Measurements from ENCODE around the gene GSTT2.
"Not testable (repeated sequence)": the region's sequence is repeated elsewhere in the genome, so short reads cannot be mapped to it uniquely, and the experiment has no call there.

The GSTT2 gene

DNA sequence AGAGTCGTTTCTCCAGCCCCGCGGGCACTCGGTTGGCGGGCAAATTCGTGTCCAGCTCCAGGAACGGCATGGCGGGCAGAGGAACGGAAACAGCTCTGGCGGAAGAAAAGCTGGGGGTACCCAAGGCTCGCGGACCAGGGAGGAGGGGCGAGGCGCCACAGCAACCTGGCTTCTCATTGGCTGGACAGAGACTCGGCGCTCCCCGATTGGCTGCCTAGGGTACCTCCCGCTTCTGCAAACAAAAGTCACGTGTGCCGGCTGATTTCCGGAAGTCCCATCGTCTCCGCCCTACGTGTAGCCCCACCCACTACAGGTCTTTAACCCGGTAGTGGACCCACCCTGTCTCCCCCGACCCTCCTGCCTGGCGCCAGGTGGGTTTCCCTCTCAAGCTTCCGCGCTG is 5.6 kb upstream of the GSTT2 start, which contains the start of gene DDT:
Gene DDT (minus strand): TSS at position 97 of the 400 bp plus-strand sequence. CDS start 27 bp downstream, at position 70.
- DNase-seq (ENCODE audit: low read depth, low spot score), result not testable (repeated sequence)

DNA sequence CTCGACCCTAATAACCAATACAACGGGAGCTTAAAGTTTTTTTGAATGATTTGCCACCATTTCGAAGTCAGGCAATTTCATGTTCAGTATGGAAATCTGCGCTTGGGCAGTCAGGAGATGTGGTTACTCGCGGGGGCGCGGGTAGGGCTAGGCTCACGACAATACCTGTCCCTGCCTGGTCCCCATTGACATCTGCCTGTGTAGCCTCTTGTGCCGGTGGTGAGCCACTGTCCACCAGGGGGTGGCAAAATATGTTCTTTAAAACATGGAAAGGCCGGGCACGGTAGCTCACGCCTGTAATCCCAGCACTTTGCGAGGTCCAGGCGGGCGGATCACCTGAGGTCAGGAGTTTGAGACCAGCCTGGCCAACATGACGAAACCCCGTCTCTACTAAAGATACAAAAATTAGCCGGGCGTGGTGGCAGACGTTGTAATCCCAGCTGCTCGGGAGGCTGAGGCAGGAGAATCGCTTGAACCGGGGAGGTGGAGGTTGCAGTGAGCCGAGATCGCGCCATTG is 5.0 kb upstream of the GSTT2 start:
- DNase-seq (ENCODE audit: low read depth, low spot score), result not testable (repeated sequence)

DNA sequence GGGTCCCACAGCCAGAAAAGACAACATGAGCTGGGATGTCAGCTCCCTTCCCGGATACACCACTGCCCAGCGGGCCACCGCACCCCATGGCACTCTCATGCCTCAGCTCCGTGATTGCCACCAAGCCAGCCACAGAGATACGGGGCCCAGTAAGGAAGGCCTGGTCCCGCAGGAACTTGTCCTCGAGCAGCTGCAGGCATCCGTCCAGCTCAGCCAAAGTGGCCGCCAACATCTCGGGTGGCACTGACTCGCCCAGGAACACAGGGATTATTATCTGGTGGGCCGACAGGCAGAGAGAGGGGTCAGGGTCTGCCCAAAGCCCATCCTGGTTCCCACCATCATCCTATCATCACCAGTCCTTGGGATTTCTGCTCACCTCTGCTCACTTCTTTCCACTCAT is 2.6 kb upstream of the GSTT2 start:
- not testable (repeated sequence) for DNase-seq (ENCODE audit: low read depth, low spot score)

DNA sequence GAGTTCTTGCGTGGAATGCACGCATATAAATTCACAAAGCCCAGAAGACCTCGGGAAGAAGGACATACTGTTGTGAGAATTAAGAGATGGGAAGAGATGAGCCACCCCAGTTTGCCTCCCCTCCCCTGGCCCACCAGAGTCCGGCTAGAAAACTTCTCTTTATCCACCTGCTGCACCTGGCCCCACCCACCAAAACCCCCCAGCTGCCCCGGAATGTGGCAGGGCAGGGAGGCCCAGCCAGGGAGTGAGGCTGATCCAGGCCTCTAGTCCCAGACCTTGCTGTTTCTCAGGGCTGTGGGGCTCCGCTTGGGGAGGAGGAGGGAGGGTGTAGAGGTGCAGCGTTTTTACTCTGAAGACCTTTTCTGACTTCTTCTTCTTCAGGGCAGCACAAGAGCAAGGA is 633 bp downstream of the GSTT2 start:
- not testable (repeated sequence) for DNase-seq (ENCODE audit: low read depth, low spot score)

DNA sequence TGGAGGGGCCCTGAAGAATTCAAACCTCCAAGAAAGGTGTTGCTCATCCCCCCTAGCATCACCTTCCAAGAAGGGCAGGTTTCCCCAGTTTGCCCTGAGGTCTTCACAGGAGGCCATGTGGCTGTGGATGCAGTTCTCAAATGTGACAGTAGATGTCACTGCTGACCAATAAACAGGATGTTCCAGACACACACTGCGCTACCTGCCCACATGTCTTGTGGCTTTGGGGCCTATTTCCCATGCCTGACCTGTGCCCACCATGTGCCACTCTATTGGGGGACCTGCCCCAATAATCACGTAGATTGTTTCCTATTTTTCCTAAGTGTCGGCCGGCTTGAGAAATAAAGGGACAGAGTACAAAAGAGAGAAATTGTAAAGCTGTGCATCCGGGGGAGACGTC is 4.5 kb downstream of the GSTT2 start:
- DNase-seq (ENCODE audit: low read depth, low spot score), result no peak

DNA sequence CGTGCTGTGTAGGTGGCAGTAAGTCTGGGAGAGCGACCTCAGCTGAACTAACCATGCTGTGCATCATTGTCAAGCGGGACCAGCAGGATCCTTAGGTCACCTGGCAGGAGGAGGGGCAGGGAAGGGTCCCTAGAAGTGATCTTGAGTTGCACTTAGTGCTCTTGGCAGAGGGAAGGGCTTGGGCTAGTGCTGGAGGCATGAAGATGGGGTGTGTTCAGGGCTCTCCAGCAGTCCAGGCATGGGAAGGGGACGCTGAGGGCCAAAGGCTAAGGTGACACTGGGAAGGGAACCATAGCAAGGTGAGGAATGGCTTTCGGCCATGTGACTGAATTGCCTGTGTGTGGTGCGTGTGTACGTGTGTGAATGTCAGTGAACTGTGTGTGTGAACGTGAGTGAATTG is 6.2 kb downstream of the GSTT2 start:
- DNase-seq (ENCODE audit: low read depth, low spot score), result not testable (repeated sequence)

DNA sequence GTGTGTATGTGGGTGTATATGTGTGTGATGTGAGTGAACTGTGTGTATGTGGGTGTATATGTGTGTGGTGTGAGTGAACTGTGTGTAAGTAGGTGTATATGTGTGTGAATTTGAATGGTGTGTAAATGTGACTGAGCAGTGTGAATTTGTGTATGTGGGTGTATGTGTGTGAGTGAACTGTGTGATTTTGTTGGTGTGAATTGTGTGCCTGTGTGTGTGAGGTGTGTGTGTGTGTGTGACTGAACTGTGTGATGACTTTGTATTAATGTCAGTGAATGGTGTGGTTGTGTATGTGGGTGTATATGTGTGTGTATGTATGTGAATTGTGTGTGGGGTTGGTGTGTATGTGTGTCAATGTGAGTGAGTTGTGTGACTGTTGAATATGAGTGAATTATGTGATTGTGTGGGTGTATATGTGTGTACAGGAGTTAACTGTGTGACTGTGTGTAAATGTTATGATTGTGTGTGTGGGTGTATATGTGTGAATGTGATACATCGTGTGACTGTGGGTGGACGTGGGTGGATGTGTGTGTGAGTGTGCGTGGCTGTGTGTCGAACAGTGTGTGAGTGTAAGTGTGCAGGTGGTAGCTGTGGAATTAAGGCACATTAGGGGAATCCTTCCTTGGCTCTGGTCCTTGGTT is 6.7 kb downstream of the GSTT2 start:
- not testable (repeated sequence) for DNase-seq (ENCODE audit: low read depth, low spot score)

DNA sequence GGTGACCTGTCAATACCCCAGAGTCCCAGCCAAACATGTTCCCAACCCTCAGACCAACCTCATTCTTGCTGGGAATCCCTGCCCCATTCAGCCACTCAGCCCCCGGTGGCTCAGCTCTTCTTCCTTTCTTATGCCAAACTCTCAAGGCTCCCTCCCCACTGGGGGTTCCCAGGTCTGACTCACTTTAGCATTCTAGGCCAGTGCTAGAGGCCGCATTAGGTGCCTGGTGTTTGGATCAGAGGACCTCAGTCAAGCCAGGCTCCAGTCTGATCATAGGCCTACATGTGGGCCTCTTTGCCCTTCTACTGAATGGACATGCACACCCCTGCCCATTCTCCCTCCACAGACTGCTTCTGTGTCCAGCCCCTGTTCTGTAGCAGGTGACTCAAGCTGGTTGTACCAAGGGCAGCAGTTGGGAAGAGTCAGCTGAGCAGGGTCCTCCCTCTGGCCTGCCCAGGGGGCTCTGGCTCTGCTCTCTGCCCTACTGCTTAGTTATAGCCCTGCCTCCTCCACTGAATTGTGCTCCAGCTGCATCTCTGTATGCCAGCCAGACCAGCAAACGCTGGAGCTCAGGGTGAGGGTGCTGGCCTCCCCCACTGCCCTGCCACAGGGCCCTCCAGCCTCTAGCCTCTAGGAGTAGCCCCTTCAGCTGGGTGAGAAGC is 9.8 kb downstream of the GSTT2 start:
- DNase-seq (ENCODE audit: low read depth, low spot score), result not testable (repeated sequence)

DNA sequence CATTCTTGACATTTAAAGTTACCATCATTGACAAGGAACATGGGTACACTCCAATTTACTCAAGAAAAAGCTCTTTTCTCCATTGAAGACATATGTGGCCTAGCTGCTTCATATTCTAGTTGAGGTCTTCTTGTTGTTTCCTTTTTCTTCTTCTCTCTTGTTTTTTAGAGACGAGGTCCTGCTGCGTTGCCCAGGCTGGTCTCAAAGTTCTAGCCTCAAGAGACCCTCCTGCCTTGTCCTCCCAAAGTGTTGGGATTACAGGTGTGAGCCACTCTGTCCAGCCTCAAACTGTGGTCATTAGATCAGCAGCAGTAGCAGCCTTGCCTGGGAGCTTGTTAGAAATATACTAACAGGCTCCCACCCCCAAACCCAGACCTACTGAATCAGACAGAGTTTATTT is 13.1 kb downstream of the GSTT2 start:
- DNase-seq (ENCODE audit: low read depth, low spot score), result not testable (repeated sequence)

DNA sequence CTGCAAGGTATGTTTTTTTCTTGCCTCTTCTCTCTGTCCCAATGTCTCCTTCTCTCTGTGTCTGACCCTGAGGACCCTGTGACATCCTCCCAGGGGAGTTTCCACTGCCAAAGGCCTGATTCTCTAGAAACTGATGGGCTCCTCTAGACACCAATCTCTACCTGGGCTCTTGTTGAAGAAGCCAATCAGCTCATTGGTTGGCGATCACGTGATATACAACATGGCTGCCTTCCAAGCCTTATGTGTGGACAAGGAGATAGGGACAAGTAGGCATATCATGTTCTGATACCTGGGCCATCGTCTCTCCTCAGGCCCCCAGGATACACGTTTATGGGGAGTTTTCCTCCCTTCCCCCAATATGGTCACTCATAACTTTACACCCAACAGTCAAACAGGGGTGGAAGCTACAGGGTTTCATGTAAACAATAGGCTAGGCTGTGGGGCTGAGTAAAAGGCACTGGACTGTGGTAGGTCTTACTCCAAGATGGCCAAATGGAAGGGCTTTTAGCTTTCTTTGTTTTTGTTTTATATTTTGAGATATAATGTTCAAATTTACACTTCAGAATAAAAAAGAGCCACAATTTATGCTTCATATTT is 13.7 kb downstream of the GSTT2 start:
- not testable (repeated sequence) for DNase-seq (ENCODE audit: low read depth, low spot score)

DNA sequence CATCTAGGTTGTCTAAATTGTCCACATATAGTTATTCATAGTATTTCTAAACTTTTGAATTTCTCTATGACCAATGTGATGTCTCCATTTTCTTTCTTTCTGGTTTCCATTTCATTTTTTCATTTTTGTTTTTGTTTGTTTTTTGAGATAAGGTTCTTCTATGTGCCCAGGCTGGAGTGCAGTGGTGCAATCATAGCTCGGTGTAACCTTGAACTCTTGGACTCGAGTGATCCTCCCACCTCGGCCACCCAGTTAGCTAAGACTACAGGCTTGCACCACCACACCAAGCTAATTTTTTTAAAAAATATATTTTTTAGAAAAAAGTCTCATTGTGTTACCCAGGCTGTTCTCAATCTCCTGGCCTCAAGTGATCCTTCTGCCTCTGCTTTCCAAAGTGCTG is 17.2 kb downstream of the GSTT2 start:
- DNase-seq (ENCODE audit: low read depth, low spot score), result no peak

DNA sequence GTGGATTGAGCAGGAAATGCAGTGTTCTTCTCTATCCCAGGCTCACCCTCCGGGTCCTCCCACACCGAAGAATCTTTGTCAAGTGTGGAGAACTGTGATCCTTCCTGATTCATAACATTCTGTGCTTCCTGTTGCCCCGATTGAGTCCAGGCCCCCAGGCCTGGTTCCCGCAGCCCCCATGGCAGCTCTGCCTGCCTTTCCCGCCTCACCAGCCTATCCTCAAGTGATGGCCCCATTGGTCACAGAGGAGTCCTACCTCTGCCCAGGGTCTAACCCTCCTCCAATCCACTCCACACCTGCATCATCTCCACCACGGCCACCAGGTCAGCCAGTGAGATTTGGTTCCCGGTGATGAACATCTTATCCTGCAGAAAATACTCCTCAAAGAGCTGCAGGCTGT is 19.8 kb downstream of the GSTT2 start:
- not testable (repeated sequence) for DNase-seq (ENCODE audit: low read depth, low spot score)

DNA sequence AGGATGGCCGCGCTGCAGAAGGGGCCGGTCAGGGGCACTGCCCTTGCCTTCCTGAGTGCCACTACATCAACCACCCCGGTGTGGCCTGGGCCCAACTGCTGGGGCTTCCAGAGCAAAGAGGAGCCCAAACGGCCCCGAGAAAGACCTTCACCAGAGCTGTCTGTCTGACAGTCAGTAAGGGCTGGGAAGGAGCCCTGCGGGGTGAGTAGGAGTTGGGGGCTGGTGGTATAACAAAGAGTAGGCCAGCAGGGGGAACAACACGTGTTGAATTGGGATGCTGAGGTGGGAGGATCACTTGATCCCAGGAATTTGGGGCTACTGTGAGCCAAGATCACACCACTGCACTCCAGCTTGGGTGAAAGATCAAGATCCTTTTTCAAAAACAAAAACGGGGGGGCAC is 21.4 kb downstream of the GSTT2 start:
- DNase-seq (ENCODE audit: low read depth, low spot score), result no peak

DNA sequence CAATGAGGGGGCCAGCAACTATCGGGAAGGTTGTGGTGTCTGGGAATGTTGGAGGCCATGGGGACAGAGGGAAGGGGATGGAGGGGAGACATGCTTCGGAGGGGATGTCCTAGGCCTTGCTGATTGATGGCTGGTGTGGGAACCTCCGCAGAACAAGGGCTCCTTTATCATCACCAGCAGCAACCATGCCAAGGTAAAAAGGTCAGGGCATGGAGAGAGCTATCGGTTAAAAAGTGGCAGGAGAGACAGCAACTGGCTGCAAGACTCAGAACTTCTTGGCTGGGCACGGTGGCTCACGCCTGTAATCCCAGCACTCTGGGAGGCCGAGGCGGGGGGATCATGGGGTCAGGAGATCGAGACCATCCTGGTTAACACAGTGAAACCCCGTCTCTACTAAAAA is 22.3 kb downstream of the GSTT2 start:
- no peak for DNase-seq (ENCODE audit: low read depth, low spot score)

DNA sequence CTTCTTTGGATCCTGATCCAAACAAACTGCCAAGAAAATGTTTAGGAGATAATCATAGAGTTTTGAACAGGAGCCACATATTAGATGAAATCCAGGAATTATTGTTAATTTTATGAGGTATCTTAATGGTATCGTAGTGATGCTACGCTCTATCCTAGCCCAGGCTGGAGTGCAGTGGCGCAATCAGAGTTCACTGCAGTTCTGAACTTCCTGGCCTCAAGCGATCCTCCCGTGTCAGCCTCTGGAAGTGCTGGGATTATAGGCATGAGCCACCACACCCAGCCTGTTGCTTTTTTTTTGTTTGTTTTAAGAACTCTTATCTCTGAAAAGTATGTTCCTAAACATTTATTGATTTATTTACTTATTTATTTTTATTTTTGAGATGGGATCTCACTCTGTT is 22.9 kb downstream of the GSTT2 start:
- no peak for DNase-seq (ENCODE audit: low read depth, low spot score)

DNA sequence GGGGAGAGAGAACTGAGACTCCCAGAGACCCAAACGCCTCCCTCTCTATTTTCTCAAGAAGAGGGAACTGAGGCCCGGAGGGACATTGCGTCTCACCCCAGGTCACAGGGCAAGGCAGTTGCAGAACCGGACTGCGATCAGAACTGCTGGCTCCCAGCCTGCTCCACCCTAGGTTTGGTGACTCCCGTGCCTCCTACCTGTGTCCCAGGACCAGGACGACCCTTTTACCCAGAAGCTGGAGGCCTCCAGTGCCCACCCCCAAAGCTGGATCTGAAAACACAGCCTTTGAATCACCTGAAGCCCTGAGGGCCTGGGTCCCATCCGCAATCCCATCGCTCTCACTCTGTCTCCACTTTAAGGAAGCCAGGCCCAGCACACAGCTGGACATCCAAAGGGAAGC is 24.0 kb downstream of the GSTT2 start:
- DNase-seq (ENCODE audit: low read depth, low spot score), result no peak

DNA sequence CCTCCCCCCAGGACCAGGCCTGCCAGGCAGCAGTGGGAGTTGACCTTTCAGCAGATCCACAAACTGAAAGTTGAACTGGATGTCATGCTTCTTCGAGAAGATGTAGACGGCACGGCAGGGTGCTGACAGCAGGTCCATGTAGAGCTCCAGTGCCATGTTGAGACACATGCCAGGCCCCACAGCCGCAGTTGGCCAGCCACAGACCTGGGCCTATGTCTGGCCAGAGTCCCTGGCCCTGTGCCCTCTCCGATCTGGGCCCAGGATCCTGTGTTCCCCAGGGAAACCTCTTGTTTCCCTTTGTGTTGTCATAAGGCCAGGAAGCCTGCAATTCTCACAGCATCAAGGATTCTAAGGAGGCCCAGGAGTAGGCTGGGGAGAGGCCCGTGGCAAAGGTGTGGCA is 25.3 kb downstream of the GSTT2 start, which contains the start of gene GSTT4:
Gene GSTT4 (minus strand): TSS at position 253 of the 400 bp plus-strand sequence. CDS start 97 bp downstream, at position 156.
- no peak for DNase-seq (ENCODE audit: low read depth, low spot score)

DNA sequence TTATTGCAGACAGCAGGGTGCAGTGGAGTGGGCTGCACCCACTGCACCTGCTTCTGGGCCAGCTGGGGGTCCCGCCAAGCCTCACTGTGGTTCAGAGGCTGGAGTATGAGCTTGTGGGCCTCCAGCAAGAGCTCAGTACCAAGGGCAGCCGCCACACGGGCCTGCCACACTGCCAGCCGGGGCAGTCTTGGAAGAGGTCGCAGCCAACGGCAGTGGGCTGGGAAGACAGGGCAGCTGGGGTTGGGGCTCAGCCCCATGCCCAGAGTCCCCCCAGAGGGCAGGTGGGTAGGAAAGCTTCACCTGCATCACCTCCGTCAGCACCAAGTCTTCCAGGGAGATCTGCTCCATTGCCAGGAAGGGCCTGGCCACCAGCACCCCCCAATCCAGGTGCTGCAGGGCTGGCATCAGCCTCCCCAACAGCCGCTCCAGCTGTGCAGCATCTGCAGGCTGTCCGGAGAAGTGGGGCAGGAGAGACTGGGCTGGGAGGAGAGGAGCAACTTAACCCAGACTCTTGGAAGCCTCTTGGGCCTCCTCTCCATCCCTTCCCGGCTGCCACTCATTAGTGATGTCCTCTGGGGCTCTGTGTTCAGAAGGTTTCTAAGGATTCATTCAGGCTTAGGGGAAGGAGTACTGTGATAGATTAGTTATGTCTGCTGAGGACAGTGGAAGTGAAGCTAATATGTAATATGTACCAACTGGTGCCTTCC is 26.4 kb downstream of the GSTT2 start:
- DNase-seq (ENCODE audit: low read depth, low spot score), result no peak

DNA sequence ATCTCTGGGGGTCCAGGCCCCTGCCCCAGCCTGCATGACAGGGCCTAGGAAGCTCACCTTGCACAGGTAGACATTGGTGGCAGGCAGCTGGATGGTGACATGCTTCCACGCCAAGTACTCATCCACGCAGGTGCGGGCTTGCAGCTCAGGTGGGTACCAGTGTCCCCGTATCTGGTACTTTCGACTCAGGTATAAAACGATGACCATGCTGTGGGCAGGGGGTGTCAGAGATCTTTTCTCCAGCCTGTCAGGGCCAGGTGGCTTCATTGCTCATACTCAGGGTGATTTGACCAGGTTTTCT is 26.9 kb downstream of the GSTT2 start:
- DNase-seq (ENCODE audit: low read depth, low spot score), result no peak

DNA sequence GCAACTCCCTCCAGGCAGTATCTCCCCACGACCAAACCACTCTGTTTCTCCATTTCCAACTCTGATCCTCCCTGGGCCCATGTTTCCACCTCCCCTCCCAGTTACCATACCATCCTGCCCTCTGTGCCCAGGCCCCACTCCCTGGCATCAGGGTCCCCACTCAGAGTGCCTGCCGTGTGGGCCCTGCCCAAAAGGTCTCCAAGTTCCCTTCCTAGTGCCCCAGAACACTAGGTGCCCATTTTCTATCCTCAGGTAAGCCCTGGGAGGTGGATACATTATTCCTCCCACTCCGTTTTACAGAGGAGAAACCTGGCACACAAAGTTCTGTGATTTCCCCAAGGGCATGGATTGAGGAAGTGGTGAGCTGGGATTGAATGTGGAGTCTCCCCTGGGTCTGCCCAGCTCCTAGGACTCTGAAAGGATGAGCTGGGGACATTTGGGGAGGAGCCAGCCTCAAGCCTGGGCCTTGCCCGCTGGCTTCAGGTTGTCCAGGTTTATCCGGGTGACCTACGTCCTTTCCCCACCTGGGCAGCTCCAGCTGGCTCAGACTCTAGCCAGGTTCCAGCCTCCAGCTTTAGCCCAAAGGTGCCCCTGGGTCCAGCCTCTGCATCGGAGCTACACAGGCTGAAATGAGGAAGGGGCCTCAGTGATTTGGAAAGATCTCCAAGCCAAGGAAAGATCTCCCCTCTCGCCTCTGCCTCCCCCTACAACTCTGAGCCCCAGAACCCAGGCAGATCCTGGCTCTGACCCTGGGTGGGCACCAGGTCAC is 27.5 kb downstream of the GSTT2 start:
- DNase-seq (ENCODE audit: low read depth, low spot score), result no peak

DNA sequence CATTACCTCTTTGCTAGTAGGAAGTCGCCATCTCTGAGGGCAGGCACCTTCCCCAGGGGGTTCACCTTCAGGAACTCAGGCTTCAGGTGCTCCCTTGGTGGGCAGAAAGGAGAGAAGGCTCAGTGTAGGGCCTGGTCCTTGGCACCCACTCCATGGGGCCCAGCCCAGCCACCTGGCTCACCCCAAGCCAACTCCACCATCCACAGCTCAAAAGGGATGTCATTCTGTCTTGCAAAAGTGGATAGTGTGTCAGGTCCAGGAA is 28.0 kb downstream of the GSTT2 start:
- DNase-seq (ENCODE audit: low read depth, low spot score), result no peak

Data from smooth muscle cell of the brain vasculature (primary cell).